HG02973 (cell line): ENCODE results near the gene C5orf34.
A peak's percentile ranks its signal among the peaks of the same experiment; 100 is the strongest.
"Not testable (repeated sequence)": the region's sequence is repeated elsewhere in the genome, so short reads cannot be mapped to it uniquely, and the experiment has no call there.

ENCODE experiments used
- ATAC-seq: cut with Tn5 transposase; IDR thresholded peaks from one replicate; pipeline ENCODE4 v1.9.1; 2021; ENCODE audit warnings: moderate library complexity; ENCODE audit not compliant: unreplicated experiment

Gene C5orf34

DNA sequence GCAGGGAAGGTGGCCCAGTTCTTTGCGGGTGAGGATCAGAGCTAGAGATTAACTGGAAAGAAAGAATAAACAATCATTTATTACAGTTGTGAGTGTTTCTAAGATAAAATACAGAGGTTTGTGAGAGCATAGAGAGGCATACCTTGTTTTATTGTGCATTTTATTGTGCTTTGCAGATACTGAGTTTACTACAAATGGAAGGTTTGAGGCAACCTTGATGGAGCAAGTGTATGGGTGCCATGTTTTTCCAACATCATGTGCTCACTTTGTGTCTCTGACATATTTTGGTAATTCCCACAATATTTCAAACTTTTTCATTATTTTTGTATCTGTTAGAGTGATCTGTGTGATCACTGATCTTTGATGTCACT is 715 bp upstream of the C5orf34 start:
- no peak for ATAC-seq

- ATAC-seq, result peak; percentile 38
These were observed 505 bp downstream of the C5orf34 start for GRCh38 chr5:43514471-43514815.

- no peak for ATAC-seq
These were observed 923 bp downstream of the C5orf34 start for GRCh38 chr5:43514025-43514424.

DNA sequence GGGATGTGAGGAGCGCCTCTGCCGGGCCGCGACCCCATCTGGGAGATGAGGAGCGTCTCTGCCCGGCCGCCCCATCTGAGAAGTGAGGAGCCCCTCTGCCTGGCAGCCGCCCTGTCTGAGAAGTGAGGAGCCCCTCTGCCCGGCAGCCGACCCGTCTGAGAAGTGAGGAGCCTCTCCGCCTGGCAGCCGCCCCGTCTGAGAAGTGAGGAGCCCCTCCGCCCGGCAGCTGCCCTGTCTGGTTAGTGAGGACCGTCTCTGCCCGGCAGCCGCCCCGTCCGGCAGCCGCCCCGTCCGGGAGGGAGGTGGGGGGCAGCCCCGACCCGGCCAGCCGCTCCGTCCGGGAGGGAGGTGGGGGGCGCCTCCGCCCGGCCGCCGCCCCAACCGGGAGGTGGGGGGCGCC is 3.9 kb downstream of the C5orf34 start:
- ATAC-seq, result not testable (repeated sequence)

DNA sequence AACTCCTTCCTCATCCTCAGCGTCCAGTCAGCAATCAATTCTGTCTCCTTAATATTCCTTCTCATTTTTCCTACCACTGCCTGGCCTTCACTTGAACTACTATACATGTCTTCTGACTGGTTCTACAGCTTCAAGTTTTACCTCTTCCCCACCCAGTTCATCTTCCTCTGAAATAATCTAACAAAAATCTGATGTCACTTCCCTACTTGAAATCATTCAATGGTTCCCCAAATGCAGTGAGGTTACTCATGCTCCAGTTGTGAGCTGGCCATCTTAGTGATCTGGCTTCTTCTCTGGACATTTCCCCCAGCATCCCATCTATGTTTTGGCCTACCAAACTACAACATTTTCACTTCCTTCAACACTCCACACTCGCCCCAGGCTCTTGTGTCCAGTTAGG is 16.4 kb downstream of the C5orf34 start:
- no peak for ATAC-seq

DNA sequence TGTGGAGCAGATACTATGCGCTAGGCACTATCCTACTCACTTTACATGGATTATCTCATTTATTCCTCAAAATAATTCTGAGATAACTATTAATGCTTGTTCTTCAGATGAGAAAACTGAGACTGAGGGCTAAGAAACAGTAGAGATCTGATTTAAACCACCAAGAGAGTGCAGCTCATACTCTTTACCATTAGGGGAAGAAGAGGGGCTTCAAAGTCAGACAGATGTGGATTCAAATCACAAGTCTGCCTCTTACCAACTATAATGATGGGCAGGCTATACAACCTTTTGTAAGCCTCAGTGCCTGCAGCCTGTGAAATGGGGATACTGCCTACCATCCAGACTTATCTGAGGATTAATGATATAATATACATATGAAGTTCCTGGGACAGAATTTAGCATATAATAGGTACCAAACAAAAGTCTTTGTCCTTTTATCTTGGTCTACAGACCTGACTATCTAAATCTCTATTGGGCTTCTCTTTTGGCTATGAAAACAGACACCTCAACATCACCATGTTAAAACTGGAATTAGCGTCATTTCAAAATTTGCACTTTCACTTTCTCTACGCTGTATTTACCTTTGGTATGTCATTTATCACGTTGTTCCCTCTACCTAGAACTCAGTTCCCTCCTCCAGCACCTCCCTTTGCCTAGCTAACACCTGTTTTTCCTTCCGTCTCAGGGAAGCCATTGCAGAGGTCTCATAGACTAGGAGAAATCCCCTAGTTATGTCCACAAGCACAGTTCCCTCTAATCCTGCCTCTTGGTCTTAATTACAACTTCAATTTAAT is 17.4 kb downstream of the C5orf34 start:
- no peak for ATAC-seq

GRCh38 chr5:43491326-43491725 is 23.6 kb downstream of the C5orf34 start:
- ATAC-seq, result no peak

- ATAC-seq, result no peak
These were observed 28.6 kb downstream of the C5orf34 start for GRCh38 chr5:43486353-43486752.

DNA sequence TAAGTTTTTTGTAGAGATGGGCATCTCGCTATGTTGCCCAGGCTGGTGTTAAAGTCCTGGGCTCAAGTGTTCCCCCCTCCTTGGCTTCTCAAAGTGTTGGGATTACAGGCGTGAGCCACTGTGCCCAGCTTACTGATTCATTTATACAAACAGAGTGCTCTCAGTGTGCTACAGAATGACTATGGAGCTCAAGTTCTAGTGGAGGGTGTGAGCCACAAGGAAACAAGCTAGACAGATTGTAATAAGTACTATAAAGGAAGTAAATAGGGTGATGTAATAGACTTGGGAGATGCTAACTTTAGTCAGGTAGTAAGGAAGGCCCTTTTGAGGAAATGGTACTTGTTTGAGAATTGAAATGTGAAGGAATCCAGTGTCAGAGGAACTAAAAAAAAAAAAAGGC is 29.5 kb downstream of the C5orf34 start:
- no peak for ATAC-seq

DNA sequence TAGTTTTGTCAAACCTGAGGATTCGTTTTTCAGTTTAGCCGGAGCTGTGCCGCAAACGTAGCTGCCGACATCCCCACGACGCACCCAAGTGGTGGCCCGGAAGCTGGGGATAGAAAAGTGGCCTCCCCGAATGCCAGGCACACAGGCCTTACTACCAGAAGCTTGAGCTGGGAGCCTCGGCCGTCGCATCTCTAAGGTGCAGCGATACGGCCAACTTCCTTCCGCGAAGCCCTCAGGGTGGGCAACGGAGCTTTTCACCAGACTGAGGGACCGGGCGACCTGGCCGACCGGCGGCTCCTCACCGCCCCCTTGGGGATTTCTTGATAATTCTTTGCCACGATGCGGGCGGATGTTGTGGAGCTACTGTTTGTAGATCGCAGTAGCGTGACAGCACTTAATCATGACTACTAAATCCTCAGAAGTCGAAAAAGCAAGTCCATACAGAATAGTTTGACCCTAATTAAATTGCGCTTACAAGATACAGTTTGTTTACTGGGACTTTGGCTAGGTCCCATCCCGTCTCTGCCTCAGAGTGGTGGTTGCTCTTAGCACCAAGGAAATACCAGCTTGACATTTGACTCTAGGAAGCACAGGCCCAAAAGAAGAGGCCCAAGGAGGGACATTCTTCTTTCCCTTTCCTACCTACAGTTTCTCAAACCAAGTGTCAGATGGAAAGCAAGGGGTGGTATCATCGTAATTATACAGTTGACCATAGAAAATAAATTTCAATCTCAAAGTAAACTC is 30.7 kb downstream of the C5orf34 start:
- peak; percentile 69 for ATAC-seq

DNA sequence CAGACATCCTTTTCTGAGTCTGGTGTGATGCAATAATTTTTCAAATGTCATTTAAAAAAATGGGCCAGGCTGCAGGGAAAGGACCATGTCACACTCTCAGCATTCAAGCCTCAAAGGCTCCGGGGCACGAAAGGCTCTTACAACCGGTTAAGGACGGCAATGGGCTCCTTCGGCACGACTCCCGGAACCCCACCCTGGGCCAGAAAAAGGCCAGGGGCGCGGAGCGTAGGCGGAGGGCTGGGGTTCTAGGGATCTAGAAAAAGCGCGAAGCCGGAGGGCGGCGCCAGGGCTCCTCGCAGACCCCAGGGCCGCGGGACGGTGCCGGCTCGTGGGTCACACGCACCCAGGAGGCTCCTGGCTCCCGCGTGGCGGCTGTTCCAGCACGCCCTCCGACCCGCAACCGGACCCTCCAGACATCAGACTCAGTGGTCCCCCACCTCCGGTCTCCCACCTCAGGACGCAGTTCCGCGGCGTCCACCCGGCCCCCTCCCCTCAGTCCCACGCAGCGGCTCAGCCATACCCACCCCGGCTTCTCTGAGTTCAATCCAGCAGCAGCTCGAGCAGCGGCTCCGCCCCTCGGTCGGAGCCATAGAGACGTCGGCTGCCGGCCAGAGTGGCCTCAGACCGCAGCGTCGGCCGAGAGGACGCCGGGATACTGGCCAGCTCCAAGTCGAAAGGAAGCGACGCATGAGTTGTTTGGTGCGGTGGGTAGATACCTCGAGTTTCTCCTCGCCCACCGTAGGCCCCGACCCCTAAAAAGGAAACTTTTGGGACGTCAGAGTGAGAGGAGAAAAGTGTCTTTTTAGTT is 31.4 kb downstream of the C5orf34 start, which contains the start of gene TMEM267:
Gene TMEM267 (minus strand): TSS at position 568 of the 808 bp plus-strand sequence. CDS start 29,896 bp downstream, outside the sequence.
- peak; percentile 83 for ATAC-seq

DNA sequence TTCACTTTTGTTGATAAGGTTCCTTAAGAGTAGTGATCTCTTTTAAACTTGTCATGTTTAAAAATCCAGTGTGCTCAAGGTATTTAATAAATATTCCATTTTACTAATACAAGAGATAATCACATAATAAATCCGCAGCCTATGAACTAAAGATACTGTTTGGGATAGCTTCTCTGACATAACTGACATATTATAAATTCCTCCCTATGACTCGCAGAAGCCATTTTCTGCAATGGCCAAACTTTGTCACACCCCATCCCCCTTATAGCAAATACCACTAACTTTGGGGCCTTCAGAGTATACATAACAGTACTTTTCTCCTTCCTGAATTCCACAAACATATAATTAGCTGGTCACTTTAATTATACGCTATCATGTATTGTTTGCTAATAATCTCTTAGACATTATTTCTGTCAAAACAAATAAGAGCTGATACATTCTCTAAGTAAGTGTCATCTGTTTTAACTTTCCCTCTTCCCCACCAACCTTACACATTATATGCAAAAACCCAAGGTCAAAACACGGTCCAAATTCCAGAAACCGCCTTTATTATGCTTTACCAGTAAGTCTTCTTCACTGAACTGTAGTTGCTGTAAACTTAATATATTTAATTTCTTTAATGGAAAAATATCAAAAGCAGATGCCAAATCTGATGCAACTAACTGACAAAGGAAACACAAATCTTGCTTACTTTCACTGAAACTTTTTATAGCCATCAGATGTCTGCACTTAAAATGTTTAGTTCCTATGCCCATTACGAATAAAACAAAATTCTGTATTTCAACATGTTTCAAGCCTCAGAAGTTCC is 32.3 kb downstream of the C5orf34 start:
- no peak for ATAC-seq

DNA sequence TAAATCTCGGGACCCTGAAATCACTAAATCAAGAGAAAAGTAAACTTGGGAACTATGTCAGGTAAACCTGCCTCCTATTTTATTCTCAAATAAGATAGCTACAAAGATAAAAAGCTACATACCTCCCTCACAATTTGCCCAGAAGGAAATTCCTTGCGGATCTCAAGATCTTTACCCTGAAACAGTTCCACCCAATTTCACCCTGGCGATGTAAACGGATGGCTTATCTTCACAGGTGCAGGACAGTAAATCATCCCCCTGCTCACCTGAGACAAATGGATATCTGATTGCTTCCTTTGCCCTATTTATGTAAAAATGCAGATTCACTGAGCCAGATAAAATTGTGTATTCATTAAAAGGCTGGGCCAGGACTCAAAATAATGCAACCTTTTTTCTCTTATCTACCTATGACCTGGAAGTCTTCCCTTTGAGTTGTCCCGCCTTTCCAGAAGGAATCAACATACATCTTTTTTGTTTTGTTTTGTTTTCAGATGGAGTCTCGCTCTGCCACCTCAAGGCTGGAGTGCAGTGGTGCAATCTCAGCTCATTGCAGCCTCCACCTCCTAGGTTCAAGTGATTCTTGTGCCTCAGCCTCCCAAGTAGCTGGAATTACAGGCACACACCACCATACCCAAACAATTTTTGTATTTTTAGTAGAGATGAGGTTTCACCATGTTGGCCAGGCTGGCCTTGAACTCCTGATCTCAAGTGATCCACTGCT is 45.1 kb downstream of the C5orf34 start:
- ATAC-seq, result no peak

DNA sequence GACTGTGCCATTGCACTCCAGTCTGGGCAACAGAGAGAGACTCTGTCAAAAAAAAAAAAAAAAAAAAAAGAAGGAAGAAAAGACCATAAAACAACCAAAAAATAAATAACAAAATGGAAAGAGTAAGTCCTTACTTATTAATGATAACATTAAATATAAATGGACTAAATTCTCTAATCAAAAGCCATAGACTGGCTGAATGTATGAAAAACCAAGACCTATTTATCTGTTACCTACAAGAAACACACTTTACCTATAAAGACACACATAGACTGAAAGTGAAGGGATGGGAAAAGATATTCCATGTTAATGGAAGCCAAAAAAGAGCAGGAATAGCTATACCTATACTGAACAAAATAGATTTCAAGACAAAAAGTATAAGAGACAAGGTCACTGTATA is 47.8 kb downstream of the C5orf34 start:
- ATAC-seq, result no peak

DNA sequence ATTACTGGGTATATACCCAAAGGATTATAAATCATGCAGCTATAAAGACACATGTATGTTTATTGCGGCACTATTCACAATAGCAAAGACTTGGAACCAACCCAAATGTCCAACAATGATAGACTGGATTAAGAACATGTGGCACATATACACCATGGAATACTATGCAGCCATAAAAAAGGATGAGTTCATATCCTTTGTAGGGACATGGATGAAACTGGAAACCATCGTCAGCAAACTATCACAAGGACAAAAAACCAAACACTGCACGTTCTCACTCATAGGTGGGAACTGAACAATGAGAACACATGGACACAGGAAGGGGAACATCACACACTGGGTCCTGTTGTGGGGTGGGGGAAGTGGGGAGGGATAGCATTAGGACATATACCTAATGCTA is 49.5 kb downstream of the C5orf34 start:
- not testable (repeated sequence) for ATAC-seq

DNA sequence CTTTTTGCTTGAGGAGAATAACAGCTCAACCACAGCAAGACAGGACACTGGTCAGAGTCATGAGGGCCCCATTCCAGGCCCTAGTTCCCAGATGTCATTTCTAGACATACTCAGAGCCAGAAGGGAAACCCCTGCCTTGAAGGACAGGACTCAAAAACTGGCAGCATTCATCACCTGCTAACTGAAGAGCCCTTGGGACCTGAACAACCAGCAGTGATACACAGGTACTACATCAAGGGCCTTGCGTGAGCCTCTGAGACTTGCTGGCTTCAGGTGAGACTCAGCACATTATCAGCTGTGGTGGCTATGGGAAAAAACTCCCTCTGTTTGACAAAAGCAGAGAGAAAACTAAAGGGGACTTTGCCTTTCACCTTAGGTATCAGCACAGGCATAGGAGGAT is 53.9 kb downstream of the C5orf34 start:
- ATAC-seq, result no peak

GRCh38 chr5:43456556-43456955 is 58.4 kb downstream of the C5orf34 start:
- no peak for ATAC-seq

DNA sequence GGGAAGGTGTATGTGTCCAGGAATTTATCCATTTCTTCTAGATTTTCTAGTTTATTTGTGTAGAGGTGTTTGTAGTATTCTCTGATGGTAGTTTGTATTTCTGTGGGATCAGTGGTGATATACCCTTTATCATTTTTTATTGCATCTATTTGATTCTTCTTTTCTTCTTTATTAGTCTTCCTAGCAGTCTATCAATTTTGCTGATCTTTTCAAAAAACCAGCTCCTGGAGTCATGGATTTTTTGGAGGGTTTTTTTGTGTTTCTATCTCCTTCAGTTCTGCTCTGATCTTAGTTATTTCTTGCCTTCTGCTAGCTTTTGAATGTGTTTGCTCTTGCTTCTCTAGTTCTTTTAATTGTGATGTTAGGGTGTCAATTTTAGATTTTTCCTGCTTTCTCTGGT is 73.4 kb downstream of the C5orf34 start:
- not testable (repeated sequence) for ATAC-seq

GRCh38 chr5:43437062-43437660 is 77.8 kb downstream of the C5orf34 start:
- no peak for ATAC-seq
